Measurements from ENCODE around the gene COL25A1.

DNA sequence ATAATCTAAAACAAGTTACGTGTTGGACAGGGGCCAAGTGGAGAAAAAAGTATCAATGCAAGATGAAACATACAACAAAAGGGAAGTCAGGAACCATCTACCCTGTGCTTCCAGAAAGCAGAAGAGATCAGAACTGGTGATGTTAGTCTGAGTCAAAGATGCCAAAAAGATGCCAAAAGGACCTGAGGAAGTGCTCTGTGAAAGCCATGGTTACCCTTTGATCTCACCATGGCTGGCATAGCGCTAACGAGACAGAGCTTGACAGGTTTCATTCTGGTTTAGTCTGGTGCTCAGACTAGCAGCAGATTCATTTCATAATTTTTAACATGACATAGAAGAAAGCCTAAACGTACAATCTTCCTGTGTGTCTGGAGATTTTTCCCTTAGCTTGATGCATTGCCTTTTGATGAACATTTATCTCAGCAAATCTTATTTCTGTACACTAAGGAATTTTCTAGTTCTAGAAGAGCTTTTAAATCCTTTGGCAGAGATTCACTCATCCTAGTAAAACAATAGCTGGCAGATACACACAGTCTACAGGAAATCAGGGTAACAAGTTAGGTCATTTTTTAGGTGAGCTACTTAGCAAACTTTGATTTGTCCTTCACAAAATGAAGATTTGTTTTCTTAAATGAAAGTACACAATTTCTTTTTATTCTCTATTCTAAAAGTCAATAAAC, 87.7 kb downstream of the COL25A1 start:
- TF ChIP-seq, protein P1, sequence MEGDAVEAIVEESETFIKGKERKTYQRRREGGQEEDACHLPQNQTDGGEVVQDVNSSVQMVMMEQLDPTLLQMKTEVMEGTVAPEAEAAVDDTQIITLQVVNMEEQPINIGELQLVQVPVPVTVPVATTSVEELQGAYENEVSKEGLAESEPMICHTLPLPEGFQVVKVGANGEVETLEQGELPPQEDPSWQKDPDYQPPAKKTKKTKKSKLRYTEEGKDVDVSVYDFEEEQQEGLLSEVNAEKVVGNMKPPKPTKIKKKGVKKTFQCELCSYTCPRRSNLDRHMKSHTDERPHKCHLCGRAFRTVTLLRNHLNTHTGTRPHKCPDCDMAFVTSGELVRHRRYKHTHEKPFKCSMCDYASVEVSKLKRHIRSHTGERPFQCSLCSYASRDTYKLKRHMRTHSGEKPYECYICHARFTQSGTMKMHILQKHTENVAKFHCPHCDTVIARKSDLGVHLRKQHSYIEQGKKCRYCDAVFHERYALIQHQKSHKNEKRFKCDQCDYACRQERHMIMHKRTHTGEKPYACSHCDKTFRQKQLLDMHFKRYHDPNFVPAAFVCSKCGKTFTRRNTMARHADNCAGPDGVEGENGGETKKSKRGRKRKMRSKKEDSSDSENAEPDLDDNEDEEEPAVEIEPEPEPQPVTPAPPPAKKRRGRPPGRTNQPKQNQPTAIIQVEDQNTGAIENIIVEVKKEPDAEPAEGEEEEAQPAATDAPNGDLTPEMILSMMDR (IDR thresholded peaks at IDR 0.05): no peak
- no peak for TF ChIP-seq POLR2A (IDR thresholded peaks at IDR 0.05)

Data from heart left ventricle (tissue), 13 donors.